Thyroid gland (tissue), 4 donors: ENCODE data around the gene WWC1.

Experiments used
- CTCF ChIP-seq, 6 experiments: fragments of 200-600 bp in 3 of 6; fragments of 450-650 bp in 3 of 6; sonication (generic) in 3 of 6; IDR thresholded peaks; one replicate each; pipeline ENCODE4 v1.5.1; 2016 to 2019; ENCODE audit warnings: antibody characterized with exemption in 6 of 6, mild to moderate bottlenecking in 2 of 6, inconsistent platforms in 1 of 6, moderate library complexity in 1 of 6
- POLR2A ChIP-seq, 2 donors: fragments of 450-650 bp; IDR thresholded peaks; one replicate each; pipeline ENCODE4 v1.6.1; 2017; ENCODE audit warnings: antibody characterized with exemption in 2 of 2, mild to moderate bottlenecking in 2 of 2, moderate library complexity in 1 of 2

DNA sequence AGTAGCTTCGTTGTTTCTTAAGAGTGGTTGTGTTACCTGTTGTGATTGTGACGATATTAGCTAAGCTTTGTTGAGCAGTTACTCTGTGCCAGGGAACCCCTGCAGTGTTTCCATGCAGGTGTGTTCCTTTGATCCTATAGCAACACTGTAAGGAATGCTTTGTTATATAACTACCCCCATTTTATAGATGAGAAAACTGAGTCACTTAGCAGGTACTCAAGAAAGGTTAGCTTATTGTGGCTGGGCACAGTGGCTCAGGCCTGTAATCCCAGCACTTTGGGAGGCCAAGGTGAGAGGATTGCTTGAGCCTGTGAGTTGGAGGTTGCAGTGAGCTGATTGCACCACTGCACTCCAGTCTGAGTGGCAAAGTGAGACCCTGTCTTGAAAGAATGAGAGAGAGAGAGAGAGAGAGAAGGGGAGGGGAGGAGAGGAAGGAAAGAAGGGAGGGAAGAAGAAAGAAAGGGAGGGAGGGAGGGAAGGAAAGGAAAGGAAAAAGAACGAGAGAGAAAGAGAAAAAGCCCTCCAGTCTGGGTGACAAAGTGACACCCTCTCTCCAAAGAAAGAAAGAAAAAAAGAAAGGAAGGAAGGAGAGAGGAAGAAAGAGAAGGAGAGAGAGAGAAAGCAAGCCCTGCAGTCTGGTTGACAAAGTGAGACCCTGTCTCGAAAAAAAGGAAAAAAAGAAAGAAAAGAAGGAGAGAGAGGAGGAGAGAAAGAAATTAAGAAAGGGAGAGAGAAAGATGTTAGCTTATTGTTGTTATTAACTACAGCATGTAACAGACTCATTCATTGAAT is 109.2 kb downstream of the WWC1 start:
- no peak for TF ChIP-seq CTCF (IDR thresholded peaks at IDR 0.05)
- no peak for TF ChIP-seq POLR2A (IDR thresholded peaks at IDR 0.05)
